Retinal pigment epithelial cell (primary cell): Measurements from ENCODE around the gene COG6.

Experiments
- DNase-seq: peaks from one replicate; pipeline ENCODE4 v3.0.0-alpha.2; 2010; ENCODE audit warnings: low read depth
- H3K4me3 ChIP-seq: 2 replicates; pipeline ENCODE4 v1.5.1; 2011; ENCODE audit warnings: mild to moderate bottlenecking, low read length, control low read depth, moderate library complexity
- TF ChIP-seq, protein P1 (sequence below): conservative IDR thresholded peaks from 2 replicates; pipeline ENCODE4 v1.5.1; 2011; ENCODE audit warnings: low read depth, low read length, control low read depth, inconsistent platforms

The COG6 gene

DNA sequence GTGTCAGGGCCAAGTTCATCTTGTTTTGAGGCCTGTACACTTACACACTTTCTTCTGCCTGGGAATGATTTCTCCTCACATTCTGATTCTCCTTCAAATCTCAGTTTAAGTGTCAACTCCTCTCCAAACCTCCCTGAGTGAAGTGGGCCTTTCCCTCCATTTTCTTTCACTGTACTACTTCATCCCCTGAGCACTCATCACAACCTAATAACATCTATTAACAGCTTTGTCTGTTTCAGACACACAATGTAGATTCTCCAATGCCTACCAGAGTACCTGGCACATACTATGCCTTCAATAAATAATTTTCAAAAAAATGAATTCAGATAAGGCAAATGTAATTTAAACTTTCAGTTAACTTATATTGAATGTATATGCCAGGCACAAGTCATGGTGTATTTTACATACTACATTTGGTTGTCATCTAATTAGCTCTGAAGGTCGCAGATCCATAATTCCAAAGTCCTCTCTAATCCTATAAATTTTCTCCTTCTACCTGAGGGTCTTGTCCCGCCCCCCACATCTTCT is 357 bp upstream of the COG6 start:
- DNase-seq, result no peak
- peak overlapping the region; percentile 94 for H3K4me3 ChIP-seq
- TF ChIP-seq, protein P1, sequence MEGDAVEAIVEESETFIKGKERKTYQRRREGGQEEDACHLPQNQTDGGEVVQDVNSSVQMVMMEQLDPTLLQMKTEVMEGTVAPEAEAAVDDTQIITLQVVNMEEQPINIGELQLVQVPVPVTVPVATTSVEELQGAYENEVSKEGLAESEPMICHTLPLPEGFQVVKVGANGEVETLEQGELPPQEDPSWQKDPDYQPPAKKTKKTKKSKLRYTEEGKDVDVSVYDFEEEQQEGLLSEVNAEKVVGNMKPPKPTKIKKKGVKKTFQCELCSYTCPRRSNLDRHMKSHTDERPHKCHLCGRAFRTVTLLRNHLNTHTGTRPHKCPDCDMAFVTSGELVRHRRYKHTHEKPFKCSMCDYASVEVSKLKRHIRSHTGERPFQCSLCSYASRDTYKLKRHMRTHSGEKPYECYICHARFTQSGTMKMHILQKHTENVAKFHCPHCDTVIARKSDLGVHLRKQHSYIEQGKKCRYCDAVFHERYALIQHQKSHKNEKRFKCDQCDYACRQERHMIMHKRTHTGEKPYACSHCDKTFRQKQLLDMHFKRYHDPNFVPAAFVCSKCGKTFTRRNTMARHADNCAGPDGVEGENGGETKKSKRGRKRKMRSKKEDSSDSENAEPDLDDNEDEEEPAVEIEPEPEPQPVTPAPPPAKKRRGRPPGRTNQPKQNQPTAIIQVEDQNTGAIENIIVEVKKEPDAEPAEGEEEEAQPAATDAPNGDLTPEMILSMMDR, result no peak

DNA sequence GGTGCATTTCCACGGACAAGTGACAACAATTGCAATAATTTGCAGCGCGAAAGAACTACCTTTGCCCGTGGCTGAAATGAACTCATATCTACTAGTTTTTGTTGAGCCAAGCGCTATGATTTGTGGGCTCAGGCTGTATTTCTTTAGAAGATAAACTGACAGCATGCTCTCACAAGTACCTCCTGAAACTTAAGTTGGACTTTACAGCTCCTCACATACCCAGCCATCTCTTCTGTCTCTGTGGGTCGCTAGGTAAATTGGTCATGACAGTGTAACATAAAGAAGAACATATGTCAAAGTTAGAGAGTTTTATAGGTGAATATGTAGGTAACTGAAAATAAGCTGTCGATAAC is 839 bp downstream of the COG6 start:
- DNase-seq, result no peak
- TF ChIP-seq, protein P1, result no peak
- H3K4me3 ChIP-seq, result peak overlapping the region; percentile 94

DNA sequence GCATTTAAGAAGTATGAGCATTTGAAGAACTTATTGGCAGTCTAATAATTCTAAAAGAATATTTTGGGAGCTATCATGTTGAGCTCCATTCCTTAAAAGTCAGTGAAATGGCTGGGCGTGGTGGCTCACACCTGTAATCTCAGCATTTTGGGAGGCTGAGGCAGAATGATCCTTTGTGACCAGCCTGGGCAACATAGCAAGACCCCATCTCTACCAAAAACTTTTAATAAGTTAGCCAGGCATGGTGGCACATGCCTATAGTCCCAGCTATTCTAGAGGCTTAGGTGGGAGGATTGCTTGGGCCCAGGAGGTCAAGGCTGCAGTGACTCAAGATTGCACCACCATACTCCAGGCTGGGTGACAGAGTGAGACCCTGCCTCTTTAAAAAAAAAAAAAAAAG is 8.0 kb downstream of the COG6 start:
- no peak for DNase-seq
- TF ChIP-seq, protein P1, result no peak

GRCh38 chr13:39663958-39664357 is 8.5 kb downstream of the COG6 start:
- no peak overlapping the region for H3K4me3 ChIP-seq
- TF ChIP-seq, protein P1, result no peak
- DNase-seq, result no peak

More for the DNA sequence above, 8.0 kb downstream of the COG6 start:
- no peak overlapping the region for H3K4me3 ChIP-seq

DNA sequence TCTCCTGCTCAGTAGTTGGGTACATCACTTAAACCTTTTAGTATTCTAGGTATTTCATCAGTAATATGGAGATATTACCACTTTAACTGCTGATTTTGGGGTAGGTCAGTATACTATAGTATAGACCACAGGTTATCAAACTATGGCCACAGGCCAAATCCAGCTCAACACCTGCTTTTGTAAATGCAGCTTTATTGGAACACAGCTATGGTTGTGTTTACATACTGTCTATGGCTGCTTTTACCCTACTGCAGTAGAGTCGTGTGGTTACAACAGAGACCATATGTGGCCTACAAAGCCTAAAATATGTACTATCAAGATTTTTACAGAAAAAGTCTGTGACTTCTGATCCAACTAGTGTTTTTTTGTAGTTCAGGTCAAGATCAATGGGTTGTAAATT is 10.3 kb downstream of the COG6 start:
- no peak for DNase-seq
- no peak overlapping the region for H3K4me3 ChIP-seq
- TF ChIP-seq, protein P1, result no peak

GRCh38 chr13:39670445-39670844 is 15.0 kb downstream of the COG6 start:
- no peak for DNase-seq
- no peak overlapping the region for H3K4me3 ChIP-seq
- TF ChIP-seq, protein P1, result no peak

- no peak overlapping the region for H3K4me3 ChIP-seq
- TF ChIP-seq, protein P1, result no peak
- DNase-seq, result no peak
These were observed 17.1 kb downstream of the COG6 start for GRCh38 chr13:39672378-39673132.
